Effector CD4-positive, alpha-beta T cell (primary cell): ENCODE results near the gene KIAA1958.

ENCODE experiments used
- DNase-seq: peaks from one replicate; pipeline ENCODE4 v3.0.0-alpha.2; 2020
- total RNA-seq: gene quantifications from one replicate; lab custom pipeline; 2026; lab: John Stamatoyannopoulos, UW

The KIAA1958 gene, protein sequence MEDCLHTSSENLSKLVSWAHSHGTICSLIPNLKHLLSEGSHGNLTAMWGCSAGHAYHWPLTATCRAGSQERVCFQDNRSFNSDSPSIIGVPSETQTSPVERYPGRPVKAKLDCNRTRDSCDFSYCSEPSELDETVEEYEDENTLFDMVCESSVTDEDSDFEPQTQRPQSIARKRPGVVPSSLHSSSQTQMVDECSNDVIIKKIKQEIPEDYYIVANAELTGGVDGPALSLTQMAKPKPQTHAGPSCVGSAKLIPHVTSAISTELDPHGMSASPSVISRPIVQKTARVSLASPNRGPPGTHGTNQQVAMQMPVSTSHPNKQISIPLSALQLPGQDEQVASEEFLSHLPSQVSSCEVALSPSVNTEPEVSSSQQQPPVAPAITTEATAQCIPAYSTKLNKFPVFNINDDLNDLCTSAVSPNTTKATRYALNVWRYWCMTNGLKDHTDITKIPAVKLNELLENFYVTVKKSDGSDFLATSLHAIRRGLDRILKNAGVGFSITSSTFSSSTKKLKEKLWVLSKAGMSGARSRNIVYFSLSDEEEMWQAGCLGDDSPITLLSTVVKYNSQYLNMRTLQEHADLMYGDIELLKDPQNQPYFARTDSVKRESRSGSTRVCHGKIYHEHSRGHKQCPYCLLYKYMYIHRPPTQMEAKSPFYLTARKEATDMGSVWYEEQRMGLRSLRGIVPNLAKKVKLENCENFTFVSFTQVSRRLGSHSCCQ
- 8.6 reads per million, percentile 29 among the genes with 10 or more reads in this experiment for total RNA-seq

DNA sequence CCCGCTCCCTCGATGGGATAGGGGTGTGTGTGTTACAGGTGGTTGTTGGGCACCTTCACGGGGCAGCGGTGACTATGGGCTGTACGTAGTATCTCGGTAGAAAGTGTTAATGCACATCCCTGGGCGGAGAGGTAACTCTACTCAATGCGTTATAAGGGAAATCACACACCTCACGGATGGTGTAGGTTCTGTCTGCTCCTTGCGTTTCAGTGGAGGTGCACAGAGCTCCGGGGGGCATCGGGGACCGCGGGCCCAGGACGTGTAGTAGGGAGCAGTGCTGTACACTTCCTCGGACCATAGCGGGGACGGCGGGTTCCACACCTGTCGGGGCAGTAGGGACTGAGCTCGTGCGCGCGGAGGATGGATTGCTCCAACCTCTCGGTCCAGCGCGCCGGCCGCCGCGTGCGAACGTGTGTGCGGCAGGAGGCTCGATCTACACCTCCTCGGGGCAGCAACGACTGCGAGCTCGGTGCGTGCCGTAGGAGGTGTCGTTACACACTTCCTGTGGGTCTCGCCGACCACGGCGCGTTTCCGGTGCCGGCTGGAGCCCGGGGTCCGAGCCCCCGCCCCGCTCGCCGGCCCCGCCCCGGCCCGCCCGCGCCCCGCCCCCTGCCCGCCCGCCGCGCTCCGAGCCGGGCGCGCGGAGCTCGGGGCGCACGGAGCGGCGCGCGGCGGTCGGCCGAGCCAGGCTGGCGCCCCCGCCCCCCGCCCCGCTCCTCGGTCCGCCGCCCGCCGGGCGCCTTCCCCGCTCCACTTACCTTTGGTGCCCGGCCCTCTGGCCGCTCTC lies at the start of gene KIAA1958:
Gene KIAA1958, plus strand, starts transcription at position 607 of the 787 bp plus-strand sequence. CDS start 87,254 bp downstream, outside the sequence.
- DNase-seq: peak; percentile 56

DNA sequence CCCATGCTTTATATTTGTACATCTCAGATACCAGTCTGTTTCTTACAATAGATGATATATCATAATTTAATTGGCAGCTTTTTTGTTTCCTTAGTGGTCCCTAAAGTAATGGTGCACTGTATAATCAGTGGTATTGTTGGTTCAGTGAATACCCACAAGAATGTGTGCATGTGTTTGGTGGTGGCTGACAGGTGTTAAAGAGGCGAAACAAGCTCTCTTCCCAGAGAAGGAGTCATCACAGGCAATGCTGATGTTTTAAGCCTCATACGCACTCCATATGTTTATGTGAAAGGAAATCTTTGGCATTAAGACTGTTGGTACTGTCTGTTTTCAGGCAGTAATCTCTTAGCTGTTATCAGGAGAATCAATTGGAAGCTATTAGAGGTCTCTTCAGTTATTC lies 49.2 kb upstream of the KIAA1958 start:
- no peak for DNase-seq

DNA sequence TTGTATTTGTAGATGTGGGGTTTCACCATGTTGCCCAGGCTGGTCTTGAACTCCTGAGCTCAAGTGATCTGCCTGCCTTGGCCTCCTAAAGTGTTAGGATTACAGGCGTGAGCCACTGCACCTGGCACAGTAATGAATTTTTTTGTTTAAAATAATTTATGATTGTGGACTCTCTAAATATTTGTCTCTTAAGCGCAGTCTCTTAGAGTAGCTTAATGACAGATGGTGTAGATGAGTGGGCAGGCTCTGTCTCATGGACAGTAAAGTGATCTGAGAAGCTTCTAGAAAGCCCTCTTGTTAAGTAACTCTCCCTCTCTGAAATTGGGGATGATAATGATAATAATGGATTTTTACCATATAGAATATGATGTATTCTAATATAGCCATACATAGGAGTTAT lies 47.5 kb upstream of the KIAA1958 start:
- DNase-seq: no peak

DNA sequence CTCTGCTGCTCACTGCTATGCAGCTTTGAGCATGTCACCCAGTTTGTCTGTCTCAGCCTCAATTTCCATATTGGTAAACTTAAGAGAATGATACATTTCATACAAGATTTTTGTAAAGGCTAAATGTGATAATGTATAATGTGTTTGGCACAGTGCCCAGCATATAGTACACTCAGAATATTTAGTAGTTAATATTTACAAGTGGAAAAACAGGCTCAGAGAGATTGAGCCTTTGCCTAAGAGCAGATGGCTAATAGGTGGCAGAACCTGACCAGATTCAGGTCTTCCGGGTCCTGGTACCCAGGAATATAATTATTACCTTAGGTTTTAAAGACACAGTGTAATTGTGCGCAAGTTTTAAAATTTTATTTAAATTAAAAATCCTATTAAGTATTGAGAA lies 46.8 kb upstream of the KIAA1958 start:
- no peak for DNase-seq

DNA sequence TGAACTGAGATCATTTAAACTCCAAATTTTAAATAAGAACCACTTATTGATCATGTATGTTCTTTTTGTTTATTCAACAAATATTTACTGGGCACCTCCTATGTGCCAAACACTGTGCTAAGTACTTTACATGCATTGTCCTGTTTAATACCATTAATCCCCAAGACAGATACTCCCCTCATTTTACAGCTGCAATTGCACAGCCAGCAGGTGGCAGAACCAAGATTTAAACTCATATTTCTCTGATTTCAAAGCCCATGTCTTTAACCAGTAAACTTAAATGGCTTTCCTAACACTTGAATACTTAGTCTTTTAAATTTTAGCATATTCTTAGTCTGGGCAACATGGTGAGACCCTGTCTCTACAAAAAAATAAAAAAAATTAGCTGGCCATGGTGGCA lies 43.4 kb upstream of the KIAA1958 start:
- no peak for DNase-seq

DNA sequence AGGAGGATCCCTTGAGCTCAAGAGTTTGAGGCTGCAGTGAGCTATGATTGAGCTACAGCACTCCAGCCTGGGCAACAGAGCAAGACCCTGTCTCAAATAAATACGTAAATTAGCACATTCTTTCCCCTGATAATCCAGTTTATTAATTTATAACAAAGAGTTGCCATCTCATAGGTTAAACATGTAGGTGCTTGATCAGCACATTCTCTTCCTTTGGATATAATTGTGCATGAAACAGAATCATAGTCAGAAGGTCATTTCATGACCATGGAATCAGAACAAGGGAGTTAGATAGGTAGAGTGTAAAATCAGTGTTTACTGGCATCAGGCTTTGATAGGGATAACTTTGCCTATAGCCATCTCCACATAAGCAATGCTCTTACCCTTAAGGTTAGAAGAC lies 43.0 kb upstream of the KIAA1958 start:
- no peak for DNase-seq

DNA sequence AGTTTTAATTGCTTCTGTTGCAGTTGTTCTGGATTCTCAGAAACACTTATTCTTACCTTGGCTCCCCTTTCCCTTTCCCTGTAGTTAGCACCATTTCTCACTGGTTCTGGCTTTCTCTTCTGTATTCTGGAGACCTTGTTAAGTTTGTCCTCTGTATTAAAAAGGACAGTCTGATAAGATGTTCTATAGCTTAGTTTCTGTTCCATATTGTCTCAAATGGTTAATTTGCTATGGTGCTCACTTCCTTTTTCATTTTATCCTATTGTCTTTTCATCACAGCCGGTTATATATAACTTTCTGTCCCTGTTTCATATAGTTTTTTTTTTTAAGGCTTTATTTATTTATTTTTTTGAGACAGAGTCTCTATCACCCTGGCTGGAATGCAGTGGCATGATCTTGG lies 41.4 kb upstream of the KIAA1958 start:
- no peak for DNase-seq

DNA sequence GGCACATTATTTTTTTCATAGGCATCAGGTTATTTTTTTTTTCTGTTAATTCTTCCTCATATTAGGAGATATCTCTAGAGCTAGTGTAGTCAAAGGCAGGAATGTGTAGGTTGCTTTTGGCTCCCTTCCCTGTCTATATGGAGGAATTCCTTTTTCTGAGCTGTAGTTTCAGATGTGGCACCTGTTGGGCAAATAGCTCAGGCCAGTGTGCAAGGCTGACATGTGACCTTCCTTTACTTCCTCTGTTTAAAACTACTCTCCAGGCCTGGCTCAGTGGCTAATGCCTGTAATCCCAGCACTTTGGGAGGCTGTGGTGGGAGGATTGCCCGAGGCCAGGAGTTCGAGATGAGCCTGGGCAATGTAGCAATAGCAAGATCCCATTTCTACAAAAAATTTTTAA lies 40.5 kb upstream of the KIAA1958 start:
- DNase-seq: no peak

DNA sequence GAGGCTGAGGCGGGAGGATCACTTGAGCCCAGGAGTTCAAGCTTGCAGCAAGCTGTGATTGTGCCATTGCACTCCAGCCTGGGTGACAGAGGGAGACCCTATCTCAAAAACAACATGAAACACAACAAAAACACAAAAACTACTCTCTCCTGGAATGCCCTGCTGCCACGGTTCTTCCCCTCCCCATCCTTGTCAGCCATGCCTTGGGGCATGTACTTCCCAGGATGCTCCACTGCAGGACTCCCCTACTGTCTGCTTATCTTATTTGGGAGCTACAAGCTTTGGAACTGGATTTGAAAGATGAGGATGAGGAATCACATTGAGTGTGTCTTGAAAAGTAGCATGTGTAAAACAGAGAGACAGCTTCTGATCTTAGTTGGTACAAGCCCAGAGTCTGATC lies 40.1 kb upstream of the KIAA1958 start:
- no peak for DNase-seq

DNA sequence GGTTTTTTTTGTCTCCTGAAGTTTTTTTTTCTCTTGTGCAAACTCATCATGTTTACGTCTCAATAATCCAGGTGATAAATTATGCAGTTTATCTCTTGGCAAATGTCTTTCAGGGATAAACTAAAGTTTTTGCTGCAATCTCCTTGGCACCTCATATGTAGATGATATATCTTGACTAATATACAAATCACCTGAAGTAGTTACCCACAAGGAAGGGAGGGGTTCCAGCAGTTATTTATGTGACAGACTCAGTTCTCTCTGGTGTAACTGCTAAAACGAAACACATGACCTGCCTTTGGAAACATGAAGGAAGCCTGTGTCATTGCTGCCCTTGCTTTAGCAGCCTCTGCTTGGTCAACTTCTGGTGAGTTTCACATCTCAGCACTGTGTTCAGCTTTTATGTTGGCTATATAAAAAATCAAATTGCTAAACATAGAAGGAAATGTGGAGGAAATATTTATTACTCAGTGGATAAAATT lies 39.3 kb upstream of the KIAA1958 start:
- no peak for DNase-seq

DNA sequence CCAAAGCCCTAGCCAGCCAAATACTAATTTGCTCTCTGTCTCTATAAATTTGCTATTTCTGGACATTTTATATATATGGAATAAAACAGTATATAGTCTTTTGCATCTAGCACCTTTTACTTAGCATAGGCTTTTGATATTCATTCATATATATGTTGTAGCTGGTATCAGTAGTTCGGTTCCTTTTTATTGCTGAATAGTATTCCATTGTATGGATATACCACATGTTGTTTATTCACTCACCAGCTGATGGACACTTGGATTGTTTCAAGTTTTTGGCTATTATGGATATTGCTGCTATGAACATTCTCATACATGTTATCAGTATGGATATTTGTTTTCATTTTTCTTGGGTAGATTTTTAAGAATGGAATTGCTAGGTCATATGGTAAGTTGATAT lies 23.8 kb upstream of the KIAA1958 start:
- no peak for DNase-seq

DNA sequence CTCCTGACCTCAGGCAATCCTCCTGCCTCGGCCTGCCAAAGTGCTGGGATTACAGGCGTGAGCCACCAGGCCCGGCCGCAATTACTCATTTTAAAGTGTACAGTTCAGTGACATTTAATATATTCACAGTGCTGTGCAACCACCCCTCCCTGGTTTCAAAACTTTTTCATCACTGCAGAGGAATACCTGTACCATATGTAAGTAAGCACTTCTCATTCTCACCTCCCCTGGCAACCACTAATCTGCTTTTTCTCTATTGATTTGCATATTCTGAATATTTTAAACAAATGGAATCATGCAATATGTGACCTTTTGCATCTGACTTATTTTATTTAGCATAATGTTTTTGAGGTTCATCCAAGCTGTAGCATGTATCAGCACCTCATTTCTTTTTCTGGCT lies 21.3 kb upstream of the KIAA1958 start:
- DNase-seq: no peak

DNA sequence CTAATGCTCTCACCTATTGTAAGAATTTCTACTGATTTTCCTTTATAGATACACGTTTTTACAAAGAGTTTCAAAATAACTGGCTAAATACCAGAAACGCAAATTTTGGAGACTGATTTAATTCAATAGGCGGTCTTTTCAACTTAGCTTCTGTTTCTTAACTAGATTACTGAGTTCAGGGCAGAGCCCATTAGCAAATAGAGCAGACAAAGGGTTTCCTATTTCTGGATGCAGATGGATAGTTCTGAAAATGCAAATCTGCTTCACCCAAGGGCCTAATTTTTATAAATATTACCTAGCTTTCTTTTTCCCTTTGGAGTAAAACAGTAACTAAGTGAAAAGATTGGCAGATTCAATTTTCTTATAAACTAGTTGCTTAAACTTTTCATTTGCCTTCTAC lies 13.6 kb upstream of the KIAA1958 start:
- DNase-seq: no peak

DNA sequence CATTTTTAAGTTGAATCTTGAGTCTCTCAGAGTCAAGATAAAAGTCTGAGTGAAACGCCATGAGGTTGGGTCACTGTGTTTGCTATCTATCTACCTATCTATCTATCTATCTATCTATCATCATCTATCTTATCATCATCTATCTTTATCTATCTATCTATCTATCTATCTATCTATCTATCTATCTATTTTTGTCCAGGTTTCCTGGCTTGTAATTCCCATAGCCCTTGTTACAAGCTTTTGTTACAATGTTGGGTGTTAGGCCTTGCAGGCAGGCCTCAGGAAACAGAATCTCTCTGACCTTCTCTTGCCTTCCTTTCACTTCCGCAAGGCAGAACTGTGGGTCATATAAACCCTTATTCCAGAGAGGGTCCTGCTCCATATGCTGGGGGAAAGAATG lies 12.6 kb upstream of the KIAA1958 start:
- no peak for DNase-seq

DNA sequence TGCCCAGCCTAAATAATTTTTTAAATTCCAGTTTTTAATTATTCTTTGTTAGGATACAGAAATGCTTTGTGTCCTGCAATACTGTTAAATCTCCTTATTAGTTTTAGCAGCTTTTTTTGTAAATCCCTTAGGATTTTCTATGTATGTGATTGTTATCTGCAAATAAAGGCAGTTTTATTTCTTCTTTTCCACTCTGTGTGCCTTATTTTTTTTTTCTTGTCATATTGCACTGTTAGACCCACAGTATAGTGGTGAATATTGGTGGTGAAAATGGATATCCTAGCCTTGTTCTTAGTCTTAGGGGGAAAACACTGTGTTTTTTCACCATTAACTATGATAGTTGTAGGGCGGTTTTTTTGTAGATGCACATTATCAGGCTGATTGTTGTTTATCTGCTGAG lies 11.3 kb upstream of the KIAA1958 start:
- no peak for DNase-seq

DNA sequence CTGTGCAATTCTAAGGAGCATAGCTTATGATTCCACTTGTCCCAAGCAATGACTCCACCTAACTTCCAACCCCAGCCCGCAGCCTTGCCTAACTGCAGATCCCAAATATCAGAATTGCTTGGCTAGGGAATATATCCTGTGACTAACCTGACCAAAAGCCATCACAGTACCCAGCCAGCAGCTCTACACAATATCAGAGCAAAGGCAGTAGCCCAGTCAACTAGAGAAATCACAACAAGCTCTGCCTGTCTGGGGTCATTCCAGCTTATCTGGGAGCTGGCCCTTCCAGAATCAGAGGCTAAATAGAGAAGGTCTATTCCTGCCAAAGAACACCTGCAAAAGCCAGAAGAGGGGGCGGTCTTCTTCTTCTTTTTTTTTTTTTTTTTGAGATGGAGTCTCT lies 9.3 kb upstream of the KIAA1958 start:
- no peak for DNase-seq

DNA sequence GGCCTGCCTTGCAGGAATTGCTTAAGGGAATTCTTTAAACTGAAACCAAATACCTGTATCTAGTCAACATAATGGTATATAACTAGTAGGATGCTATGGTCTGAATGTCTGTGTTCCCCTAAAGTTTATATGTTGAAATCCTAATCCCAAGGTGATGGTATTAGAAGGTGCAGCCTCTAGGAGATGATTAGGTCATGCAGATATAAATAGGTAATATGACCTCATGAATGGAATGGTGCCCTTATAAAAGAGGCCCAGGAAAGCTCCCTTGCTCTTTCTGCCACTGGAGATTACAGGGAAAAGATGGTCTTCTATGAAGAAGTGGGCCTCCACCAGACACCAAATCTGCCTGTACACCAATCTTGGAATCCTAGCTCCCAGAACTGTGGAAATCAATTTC lies 7.4 kb upstream of the KIAA1958 start:
- no peak for DNase-seq

DNA sequence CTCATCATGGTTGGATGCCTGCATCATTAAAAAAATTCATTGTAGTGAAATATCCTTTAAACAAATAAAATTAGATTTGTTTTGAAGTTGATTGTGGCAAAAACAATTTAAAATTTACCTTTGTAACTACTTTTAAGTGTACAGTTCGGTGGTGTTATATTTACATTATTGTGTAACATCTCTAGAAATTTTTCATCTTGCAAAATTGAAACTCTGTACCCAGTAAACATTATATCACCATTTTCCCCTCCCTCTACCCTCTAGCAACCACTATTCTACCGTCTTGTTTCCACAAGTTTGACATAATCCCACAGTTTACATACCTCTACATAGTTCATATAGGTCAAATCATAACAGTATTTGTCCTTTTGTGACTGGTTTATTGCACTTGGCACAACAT lies 2.0 kb upstream of the KIAA1958 start:
- no peak for DNase-seq

DNA sequence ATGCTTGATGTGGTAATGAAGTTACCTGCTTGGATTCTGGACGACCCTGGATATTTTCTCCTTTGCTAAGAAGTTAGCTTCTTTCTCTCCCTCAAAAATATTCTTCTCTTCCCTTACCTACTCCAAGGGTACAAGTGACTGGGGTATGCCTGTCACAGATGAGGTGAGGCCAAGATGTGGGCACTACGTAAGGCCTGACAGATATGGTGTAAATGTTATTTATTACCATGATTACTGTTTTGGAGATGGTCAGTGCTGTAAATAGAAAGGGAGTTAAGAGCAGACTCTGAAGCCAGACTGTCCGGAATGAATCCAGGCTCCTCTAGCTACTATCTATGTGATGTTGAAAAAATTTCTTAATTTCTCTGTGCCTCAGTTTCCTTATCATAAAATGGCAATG lies 1.1 kb upstream of the KIAA1958 start:
- DNase-seq: no peak

DNA sequence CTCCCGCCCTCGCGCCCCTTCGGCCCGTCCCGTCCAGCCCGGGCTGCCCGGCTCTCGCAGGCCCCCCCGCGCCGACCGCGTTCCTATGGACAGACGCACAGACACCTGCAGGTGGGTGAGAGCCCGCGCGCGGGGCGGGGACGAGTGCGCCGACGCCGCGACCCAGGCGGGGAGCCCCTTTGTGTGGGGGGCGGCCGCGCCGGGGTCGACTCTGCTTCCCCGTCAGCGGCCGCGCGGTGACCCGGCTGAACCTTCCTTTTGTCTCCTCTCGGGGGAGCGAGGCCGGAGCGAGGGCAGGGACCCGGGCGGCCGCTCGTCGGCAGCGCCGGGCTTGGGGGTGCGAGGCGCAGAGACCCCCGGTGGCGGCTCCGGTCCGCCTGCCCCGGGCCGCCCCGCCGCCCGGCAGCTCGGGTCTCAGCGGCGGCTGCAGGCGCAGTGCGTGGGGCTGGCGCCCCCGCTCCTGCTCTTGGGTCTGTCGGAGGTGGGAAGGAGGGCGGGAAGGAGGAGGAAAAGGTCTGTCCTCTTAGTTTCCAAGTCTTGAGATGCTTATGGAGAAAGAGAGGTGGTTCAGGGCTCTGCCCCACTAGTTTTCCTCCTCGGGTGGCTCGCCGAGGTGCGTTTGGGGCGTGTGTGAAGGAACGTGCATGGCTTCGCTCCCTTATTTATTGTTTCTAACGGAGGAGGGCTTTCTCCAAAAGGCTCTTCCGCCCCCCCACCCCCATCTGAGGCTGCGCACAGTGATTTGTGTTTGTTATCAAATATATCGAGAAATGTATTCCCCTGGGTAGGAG lies 576 bp downstream of the KIAA1958 start:
- DNase-seq: peak; percentile 35

DNA sequence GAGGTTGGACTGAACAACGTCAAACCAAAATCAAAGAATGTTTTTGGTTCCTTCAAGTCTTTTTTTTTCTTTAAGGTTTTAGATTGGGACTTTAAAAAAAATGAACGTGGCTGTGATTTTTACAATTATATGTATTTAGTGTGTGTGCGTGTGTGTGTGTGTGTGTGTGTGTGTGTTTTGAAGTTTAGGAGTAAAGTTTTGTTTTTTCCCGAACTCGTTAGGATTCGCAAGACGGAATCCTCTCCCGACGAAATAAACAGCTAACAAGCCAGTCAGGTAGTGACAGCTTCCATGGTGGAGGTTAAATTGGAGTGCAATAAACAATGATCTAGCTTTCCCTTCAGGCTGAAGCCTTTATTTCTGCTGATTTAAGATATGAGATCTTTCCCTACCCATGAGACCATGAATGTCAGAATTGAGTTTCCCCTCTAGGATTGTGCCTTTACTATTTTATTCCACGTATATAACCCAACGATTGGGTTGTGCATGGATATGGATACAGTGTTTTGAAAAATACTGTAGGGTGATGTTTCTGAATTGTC lies 1.2 kb downstream of the KIAA1958 start:
- DNase-seq: no peak

DNA sequence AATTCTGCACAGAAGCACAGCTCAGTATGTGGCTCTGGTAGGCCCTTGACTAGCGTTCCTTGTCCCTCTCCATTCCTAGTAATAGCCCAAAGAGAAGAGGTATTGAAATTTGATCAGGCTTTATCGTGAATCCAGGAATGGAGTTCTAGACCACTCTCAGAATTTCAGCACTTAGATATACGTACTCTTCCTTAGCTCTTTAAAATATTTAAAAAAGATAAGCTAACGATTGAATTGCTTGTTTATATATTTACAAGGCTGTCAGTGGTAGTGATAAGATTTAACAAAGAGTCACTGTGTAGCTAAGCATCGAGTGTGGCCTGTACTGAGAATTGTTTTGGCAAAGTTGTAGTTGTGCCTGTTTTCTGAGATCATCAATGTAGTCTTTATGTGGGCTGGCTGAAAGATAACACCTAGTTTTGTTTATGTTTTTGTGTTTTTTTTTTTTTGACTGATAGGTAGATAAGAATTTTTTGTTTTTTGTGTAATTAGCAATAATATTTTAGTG lies 2.5 kb downstream of the KIAA1958 start:
- DNase-seq: no peak
